GM12801 (cell line): ENCODE data around the gene MLF2.

ENCODE experiments used
- TF ChIP-seq, protein P1 (sequence below): IDR thresholded peaks from one replicate; pipeline ENCODE4 v1.5.1; 2011; ENCODE audit warnings: control low read depth; ENCODE audit not compliant: insufficient read length; ENCODE audit errors: extremely low read depth

MLF2 gene

DNA sequence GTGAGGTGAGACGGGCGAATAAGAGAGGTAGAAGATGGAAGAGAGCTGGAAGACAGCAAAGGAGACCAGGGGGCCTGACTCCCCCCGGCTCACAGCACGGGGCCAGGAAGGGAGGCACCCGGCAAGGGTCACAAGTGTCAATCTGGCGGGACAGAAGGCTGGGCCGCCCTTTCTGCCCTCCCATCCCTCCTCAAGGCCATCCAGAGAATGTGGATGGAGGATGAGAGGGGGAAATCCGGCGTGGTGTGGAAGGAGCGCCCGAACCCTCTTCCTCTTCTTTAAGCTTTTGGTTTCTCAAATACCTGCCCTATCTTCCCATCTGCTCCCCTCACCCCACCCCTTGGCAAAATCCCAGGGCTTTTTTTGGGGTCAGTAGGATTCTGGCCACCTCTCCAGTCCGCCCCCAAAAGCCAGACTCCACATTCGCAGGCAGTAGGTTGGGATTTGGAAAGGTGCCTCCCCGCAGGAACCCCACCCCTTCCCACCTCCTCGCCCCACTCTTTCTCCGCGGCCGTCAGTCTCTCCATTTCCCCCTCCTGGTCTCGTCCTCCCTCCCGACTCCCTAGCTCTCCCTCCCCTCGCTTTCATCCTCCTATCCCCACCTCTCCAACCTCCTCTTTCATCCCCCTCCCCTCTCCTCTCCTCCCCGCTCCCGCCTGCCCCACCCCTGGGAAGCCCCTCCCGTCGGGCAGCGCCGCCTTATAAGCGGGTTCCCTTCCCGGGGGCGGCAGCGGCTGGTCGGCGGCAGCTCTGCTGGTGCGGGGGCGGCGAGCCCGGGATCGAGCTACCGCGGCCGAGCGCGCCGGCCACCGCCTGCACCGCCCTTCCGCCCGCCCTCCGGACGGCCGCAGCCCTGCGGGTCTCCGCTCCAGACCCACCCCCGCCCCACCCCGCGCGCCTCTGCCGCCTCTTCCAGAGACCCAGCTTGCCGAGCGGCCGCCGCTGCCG lies 13.0 kb upstream of the MLF2 start, which contains the start of gene PTMS:
Gene PTMS, plus strand, starts transcription at position 730 of the 948 bp plus-strand sequence. CDS start 343 bp downstream, outside the sequence.
- TF ChIP-seq, protein P1, sequence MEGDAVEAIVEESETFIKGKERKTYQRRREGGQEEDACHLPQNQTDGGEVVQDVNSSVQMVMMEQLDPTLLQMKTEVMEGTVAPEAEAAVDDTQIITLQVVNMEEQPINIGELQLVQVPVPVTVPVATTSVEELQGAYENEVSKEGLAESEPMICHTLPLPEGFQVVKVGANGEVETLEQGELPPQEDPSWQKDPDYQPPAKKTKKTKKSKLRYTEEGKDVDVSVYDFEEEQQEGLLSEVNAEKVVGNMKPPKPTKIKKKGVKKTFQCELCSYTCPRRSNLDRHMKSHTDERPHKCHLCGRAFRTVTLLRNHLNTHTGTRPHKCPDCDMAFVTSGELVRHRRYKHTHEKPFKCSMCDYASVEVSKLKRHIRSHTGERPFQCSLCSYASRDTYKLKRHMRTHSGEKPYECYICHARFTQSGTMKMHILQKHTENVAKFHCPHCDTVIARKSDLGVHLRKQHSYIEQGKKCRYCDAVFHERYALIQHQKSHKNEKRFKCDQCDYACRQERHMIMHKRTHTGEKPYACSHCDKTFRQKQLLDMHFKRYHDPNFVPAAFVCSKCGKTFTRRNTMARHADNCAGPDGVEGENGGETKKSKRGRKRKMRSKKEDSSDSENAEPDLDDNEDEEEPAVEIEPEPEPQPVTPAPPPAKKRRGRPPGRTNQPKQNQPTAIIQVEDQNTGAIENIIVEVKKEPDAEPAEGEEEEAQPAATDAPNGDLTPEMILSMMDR, result no peak

DNA sequence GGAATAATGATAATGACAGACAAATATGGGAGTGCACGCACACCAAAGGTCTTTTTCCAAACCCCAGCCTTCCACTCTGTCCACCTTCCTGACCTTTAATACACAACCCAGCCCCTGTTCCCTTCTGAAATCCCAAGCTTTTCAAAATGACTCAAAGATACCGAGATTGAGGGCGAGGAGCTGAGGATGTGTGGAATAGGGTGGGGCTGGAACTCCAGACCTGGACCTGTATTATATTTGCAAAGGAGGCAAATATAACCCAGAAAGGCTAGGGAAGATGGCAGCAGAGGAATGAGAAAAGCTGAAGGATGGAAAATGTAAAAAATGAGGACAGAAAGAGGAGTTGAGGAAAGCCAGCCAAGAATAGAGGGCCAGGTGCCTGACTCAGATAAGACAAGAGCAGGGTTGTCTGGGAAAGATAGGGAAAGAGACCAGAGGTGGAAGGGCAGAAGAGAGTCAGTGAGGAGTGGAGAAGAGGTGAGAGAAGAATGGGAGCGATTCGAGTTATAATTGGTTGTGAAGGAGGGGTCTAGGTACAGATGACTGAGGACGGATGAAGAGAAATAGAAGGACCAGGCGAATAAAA lies 12.2 kb upstream of the MLF2 start:
- TF ChIP-seq, protein P1, result no peak

DNA sequence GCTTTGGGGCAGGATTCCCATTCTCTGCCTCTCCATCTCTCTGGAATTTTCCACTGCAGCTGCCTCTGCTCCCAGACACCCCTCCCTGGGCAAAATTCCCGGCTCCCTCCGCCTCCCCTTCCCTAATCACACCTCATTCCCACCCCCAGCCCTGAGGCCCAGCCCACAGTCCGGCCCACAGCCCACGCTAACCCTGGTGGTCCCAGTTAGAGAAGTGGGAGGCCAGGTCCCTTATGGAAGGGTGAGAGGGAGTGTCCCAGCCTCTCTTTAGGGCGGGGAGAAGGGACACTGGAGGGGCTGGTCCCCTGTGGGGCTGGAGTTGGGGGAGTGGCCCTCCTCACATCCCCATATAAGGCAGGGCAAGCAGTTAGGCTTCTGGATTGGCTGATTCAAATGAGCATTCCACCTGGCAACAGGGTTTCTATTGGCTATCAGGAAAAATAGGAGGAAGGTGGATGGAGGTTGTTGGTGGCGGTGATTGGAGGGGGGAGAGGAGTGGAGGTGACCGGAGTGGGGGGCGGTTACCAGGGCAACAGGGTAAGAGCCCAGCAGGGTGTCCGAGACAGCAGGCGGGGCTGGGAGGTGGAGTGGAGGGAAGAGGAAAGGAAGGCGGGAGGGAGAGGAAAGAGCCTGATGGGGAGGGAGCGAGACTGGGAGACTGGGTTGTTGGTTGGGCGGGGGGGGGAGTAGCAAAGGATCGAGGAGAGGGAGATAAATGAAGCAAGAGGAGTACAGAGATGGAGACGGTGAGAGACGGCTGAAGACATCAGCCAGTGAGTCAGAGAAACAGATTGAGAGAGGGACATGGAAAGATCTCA lies 11.3 kb upstream of the MLF2 start:
- TF ChIP-seq, protein P1, result no peak

DNA sequence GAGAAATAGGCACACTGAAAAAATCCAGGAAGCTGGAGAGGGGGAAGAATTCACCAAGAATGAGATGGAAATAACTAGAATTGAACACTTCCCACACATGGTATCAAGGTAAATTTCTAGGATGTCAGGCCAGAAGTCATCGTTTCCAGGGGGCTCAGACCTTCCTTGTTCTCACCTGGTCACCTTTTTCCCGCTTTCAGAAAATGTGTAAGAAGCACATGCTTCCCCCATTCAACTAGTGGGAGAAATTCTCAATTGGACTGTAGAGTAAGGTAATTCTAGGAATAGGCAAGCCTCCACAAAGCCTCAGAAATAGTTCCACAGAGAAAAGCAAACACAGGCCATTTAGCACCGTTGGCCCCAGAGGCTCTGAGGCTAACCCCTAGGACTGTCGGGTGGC lies 10.4 kb upstream of the MLF2 start:
- TF ChIP-seq, protein P1, result no peak

DNA sequence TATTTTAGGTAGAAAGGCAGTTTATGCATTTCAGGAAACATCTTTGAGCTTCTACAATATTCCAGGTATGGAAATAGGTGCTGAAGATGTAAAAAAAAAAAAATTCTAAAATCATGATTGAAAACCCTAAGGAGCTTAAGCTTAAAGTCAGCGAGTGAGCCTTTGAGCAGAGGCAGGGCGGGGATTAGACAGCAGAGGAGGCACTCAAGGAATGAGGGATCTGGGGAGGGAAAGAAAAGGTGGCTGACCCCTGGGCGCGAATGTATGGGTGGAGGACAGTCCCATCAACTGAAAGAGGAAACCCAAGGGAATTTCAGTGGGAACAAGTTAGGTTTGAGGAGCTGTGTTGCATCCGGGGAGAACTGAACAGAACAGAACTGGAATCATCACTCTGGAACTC lies 6.8 kb upstream of the MLF2 start:
- TF ChIP-seq, protein P1, result no peak

DNA sequence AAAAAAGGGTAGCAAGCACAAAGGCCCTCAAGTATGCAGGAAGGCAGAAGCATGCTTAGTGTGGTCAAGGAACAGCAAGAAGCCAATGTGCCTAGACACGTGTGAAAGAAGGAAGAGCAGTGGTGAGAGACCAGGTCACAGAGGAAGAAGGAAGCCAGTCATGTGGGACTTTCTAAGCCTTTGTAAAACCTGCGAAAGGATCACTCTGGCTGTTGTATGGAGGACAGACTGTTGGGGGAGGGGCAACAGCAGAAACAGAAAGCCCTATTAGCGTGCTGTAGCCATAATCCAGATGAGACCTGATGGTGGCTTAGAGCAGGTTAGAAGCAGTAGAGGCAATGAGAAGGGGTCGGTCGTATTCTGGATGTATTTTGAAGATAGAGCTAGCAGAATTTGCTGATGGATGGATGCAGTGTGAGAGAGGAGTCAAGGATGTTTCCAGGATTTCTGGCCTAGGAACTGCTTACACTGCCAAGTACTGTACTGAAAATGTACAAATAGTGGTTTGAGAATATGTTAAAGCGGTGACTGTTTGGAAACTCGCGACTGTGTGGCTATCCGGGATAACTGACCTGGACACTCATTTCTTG lies 5.7 kb upstream of the MLF2 start:
- TF ChIP-seq, protein P1, result no peak
